ENCODE results near the gene TRNAU1AP. TPM values are rescaled to one million over a fixed set of nuclear protein-coding genes. Genes with fewer than 3 reads are reported as not detected.

Gene TRNAU1AP
- total and polyA plus RNA-seq, 7 donors, result 14.1 to 36.5 (median 26.8) TPM

- intact Hi-C loops (cut with DNase I), result no loop called here
- H3K36me3 ChIP-seq, result peaks cover 8 to 97% (median 38%) of the 10 kb centered on the region in 4 donors
These were observed 20.7 kb downstream of the TRNAU1AP start for GRCh38 chr1:28573564-28573963.

GRCh38 chr1:28577052-28577678, 24.3 kb downstream of the TRNAU1AP start:
- Histone ChIP-seq H3K27me3 (no peaks in the 10 kb centered on the region), H3K27ac (peak overlapping the region in 1 of 4 donors; percentile 11), H3K4me1 (peaks cover 0 to 31% (median 21%) of the 10 kb centered on the region in 4 donors), H3K4me3 (no peak overlapping the region), H3K36me3 (peaks cover 9 to 83% (median 30%) of the 10 kb centered on the region in 4 donors), H3K9me3 (no peaks in the 10 kb centered on the region)
- WGBS, 2 donors, result 81 to 88% methylated on average over 1 of the region's 1 CpG
- intact Hi-C loops (cut with DNase I), result no loop called here
- TF ChIP-seq POLR2A (IDR thresholded peaks at IDR 0.05), result no peak
- TF ChIP-seq, protein P1, sequence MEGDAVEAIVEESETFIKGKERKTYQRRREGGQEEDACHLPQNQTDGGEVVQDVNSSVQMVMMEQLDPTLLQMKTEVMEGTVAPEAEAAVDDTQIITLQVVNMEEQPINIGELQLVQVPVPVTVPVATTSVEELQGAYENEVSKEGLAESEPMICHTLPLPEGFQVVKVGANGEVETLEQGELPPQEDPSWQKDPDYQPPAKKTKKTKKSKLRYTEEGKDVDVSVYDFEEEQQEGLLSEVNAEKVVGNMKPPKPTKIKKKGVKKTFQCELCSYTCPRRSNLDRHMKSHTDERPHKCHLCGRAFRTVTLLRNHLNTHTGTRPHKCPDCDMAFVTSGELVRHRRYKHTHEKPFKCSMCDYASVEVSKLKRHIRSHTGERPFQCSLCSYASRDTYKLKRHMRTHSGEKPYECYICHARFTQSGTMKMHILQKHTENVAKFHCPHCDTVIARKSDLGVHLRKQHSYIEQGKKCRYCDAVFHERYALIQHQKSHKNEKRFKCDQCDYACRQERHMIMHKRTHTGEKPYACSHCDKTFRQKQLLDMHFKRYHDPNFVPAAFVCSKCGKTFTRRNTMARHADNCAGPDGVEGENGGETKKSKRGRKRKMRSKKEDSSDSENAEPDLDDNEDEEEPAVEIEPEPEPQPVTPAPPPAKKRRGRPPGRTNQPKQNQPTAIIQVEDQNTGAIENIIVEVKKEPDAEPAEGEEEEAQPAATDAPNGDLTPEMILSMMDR (IDR thresholded peaks at IDR 0.05), result no peak
- no peak for TF ChIP-seq POLR2AphosphoS5 (IDR thresholded peaks at IDR 0.05)
- TF ChIP-seq EP300 (IDR thresholded peaks at IDR 0.05), result no peak
- DNase-seq, result no peak

More at GRCh38 chr1:28573564-28573963, 20.7 kb downstream of the TRNAU1AP start:
- Histone ChIP-seq H3K4me1 (peaks cover 0 to 2% (median 0%) of the 10 kb centered on the region in 4 donors), H3K9me3 (no peaks in the 10 kb centered on the region), H3K27me3 (no peaks in the 10 kb centered on the region), H3K4me3 (no peak overlapping the region), H3K27ac (no peak overlapping the region)
- 97 to 98% methylated on average over 11 of the region's 11 CpGs for WGBS, 2 donors
- TF ChIP-seq, protein P1 (IDR thresholded peaks at IDR 0.05), result no peak
- no peak for TF ChIP-seq POLR2A (IDR thresholded peaks at IDR 0.05)
- TF ChIP-seq POLR2AphosphoS5 (IDR thresholded peaks at IDR 0.05), result no peak
- TF ChIP-seq EP300 (IDR thresholded peaks at IDR 0.05), result no peak
- DNase-seq, result no peak

DNA sequence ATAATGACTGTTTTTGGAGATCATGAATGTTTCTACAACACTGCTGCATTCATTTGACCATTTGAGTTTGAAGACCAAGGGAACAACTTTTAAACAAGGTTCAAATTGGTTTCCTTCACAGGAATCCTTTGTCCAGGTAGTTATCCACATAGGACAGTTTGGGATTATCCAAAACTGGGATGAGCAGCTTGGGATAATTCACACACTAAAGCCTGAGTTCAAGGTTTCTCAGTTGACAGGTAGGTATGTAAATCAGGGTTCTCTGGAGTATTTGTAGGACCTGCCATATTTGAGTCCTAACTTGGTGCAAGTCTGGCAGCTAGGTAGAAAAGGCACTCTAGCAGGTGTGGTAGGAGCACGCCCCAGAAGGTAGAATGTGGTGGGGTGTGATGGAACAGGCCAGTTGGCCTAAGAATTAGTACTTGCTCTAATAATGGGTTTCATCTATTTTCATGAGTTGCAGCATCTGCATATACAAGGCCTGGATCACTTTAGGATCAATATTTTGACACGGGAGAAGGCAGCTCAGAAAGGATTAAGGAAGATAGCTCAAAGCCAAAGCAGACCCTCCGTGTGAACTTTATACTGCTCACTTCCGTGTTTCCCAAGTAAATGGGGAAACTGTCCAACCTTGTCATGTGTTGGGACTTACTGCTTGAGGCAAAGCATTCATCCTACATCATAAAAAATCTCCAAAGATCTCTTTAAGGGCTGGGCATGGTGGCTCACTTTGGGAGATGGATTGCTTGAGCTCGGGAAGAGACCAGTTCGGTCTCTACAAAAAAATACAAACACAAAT, 25.1 kb downstream of the TRNAU1AP start:
- Histone ChIP-seq H3K27ac (no peak overlapping the region), H3K4me3 (no peak overlapping the region), H3K9me3 (no peaks in the 10 kb centered on the region), H3K27me3 (no peaks in the 10 kb centered on the region), H3K36me3 (peaks cover 9 to 76% (median 30%) of the 10 kb centered on the region in 4 donors), H3K4me1 (peaks cover 0 to 38% (median 28%) of the 10 kb centered on the region in 4 donors)
- no peak for DNase-seq
- intact Hi-C loops (cut with DNase I), result no loop called here
- 68 to 79% methylated on average over 6 of the region's 6 CpGs for WGBS, 2 donors
- TF ChIP-seq POLR2AphosphoS5 (IDR thresholded peaks at IDR 0.05) (no peak), EP300 (IDR thresholded peaks at IDR 0.05) (no peak), POLR2A (IDR thresholded peaks at IDR 0.05) (no peak)
- TF ChIP-seq, protein P1 (IDR thresholded peaks at IDR 0.05), result no peak

DNA sequence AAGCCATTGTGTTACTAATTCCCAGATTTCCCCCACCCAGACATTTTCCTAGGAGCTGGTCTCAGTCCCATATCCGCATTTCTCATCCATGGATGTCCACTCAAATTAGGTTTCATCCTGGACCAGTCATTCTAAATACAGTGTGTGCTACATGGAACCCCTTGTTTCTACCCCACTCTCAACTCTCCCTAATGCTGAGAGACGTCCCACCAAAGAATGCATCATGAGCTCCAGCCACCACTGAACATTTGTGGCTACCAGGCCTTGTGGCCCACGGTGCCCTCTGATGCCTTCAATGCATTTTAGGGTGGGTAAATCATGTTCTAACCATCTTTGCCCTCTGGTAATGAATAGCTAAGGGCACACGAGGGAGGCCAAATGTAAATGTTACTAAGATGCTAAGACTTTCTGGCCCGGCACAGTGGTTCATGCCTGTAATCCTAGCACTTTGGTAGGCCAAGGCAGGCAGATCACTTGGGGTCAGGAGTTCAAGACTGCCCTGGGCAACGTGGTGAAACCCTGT, 25.9 kb downstream of the TRNAU1AP start:
- DNase-seq, result no peak
- intact Hi-C loops (cut with DNase I), result no loop called here
- 67 to 79% methylated on average over 6 of the region's 6 CpGs for WGBS, 2 donors
- Histone ChIP-seq H3K4me3 (no peak overlapping the region), H3K27ac (no peak overlapping the region), H3K9me3 (no peaks in the 10 kb centered on the region), H3K36me3 (peaks cover 9 to 67% (median 27%) of the 10 kb centered on the region in 4 donors), H3K27me3 (no peaks in the 10 kb centered on the region), H3K4me1 (peaks cover 0 to 40% (median 30%) of the 10 kb centered on the region in 4 donors)
- TF ChIP-seq POLR2A (IDR thresholded peaks at IDR 0.05) (no peak), EP300 (IDR thresholded peaks at IDR 0.05) (no peak), POLR2AphosphoS5 (IDR thresholded peaks at IDR 0.05) (no peak)
- TF ChIP-seq, protein P1 (IDR thresholded peaks at IDR 0.05), result no peak
